GM21515 (cell line): ENCODE measurements around the gene NAPA.

Source experiments
- ATAC-seq: cut with Tn5 transposase; IDR thresholded peaks from one replicate; pipeline ENCODE4 v1.9.1; 2021; ENCODE audit not compliant: unreplicated experiment

NAPA gene

DNA sequence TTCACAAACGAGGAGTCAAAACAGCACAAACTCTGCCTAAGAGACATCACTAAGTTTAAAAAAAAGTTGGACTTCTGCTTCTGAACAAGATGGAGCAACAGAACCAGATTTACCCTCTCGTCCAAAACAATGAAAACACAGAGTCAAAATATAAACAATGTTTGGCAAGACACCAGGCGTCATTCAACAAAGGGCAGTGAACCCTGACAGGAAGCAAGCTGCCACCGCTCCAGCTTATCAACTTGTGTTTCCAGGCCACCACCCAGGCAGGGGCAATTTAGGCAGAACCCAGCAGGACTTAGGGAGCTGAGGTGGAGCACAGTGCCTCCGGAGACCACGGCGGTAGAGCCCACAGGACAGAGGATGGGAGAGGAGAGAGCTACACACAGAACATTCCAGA, 8.6 kb upstream of the NAPA start:
- no peak for ATAC-seq

- no peak for ATAC-seq
Observed at GRCh38 chr19:47521473-47522180, 6.8 kb upstream of the NAPA start.

DNA sequence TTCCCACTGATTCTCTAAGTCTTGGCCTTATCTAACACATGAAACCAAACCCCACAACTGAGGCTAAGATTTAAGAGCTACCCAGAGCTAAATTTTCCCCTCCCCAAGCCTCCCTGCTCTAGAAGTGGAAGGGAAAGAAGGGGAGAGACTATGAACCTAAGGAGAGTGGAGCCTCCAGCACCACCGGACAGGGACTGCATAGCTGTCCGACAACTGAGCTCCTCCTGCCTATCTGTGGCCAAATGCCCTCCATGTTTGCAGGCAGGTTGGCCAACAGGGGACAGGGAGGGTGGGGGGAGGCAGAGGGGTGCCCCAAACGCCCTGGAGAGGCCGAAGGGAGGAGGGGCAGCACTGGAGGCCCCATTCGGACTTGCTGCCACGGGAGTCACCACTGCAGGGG, 6.0 kb upstream of the NAPA start:
- no peak for ATAC-seq

- no peak for ATAC-seq
Observed at GRCh38 chr19:47520343-47520806, 5.5 kb upstream of the NAPA start.

- ATAC-seq, result no peak
Observed at GRCh38 chr19:47518854-47519253, 4.0 kb upstream of the NAPA start.

GRCh38 chr19:47518139-47518538, 3.3 kb upstream of the NAPA start:
- peak; percentile 33 for ATAC-seq

DNA sequence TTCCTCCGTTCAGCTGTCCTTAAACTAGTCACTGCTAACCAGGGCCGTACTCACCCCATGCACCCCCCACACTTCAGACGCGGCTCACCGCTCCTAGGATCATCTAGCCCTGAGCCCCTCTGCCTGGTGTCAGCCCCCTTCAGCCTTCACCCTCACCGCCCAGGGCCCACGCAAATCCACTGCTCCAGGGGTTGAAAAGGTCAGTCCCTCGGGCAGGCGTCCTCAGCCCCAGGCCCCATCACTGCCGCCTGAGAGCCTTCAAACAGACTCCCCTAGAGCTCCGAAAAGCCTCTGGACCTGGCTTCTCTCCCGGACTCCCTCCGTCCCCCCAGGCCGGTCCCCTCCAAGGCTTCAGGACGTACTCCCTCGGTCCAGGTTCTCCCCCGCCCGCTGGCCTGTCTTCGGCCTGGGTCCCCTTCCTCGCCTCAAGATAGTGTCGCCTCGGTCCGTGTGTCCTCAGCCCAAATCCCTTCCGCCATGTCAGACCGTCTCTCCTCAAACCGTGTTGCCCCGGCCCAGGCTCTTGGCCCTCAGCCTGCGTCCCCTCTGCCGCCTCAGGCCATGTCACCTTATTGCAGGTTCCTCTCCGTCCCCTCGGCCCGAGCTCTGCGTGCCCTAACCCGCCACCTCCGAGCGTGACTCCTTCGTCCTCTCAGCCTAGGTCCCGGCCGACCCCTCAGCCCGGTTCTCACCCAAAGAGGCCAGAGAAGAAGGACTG, 553 bp downstream of the NAPA start:
- no peak for ATAC-seq

- ATAC-seq, result no peak
Observed at GRCh38 chr19:47512948-47513319, 1.9 kb downstream of the NAPA start.

DNA sequence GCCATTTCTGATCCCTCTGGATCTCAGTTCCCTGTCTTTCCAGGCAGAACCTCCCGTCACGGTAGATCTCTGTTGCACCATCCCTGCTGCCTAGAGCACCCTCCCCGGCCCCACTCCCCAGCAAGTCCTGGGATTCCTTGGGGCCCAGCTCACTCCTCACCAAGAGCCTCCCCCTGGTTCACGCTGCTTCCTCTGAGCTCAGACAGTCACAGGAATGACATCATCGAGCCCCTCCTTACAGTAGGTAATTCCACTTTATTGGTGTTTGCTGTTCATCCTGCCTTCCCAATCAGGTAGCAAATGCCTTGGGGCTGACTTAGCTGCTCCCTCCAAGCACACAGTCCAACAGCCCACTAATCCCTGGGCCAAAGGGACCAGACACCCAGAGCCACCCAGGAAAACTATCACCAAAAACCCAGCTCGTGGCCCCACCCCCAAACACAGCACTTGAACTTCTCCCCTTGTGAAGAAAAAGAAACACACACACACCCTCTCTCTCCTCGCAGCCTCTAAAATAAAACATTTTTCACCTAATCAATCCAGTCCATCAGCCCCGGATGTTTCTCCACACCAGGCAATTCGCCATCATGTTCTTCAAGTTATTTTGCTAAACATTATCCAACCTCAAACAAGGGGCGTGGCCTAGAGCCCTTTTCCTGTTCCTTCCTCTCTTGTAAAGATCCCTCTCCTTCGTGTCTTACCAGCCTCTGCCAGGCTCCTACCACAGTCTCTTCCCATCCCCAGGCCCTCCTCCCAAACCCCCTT, 2.5 kb downstream of the NAPA start:
- ATAC-seq, result no peak

DNA sequence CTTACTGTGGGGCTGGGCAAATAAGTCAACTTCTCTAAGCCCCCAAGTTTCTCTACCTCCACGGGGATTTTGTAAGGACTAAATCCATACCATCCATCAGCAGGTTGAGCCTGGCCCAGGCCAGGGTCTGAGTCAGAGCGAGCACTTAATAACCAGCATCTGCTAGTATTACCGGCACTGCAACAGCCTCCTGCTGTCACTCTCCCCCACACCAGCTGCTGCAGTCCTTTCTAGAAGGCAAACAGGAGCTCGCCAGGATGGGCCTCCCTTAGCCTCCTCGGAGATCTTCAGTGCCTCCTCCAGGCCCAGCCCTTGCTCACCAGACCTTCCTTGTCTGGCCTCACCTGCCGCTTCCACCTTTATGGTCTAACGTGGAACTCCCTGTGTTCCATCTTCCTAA, 3.2 kb downstream of the NAPA start:
- ATAC-seq, result no peak

DNA sequence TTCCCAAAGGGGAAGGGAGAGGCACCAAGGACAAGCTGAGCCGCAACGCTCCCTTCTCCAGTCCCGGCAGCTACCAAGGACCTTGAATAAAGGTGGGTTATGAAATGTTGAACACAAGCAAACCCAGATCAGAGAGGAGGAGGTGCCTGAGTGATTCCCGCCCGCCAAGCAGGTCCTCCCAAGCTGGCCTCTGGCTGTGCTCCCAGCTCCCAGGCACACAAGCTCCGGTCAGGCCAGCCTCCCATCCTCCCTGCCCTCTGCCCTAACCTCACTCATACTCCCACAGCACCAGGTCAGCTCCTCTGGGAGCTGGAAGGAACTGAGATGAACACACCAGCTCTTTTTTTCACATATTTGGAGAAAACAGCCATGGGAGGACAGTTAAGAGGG, 3.7 kb downstream of the NAPA start:
- no peak for ATAC-seq

DNA sequence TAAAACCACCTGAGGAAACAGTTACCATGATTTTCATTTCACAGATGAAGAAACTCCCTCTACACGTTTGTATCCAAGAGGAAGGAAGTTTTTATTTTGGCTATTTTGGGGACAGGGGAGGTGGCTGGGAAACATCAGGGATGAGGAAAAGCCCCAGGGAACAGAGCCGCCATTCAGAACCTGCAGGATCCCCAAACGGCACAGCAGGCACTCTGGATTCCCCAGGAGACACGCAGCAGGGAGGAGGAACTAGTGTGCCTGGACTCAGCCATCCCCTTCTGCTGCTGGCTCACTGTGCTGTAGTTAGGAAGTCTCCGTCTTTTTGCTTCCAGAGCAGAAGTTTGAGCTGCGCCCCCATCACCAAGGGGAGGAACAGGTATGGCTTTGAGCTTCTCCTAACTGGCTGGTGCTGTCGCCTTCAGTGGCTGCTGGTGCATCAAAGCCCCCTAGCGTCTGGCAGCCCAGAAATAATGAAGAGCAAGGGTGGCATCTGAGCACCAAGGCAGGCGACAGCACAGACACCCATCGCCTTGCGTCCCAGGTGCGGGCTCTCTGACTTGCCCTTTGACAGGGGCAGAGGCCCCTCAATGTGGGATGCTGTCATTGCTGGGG, 4.2 kb downstream of the NAPA start:
- ATAC-seq, result no peak

GRCh38 chr19:47509973-47510372, 4.9 kb downstream of the NAPA start:
- no peak for ATAC-seq

GRCh38 chr19:47509170-47509847, 5.6 kb downstream of the NAPA start:
- ATAC-seq, result no peak

GRCh38 chr19:47508721-47509120, 6.1 kb downstream of the NAPA start:
- ATAC-seq, result no peak

DNA sequence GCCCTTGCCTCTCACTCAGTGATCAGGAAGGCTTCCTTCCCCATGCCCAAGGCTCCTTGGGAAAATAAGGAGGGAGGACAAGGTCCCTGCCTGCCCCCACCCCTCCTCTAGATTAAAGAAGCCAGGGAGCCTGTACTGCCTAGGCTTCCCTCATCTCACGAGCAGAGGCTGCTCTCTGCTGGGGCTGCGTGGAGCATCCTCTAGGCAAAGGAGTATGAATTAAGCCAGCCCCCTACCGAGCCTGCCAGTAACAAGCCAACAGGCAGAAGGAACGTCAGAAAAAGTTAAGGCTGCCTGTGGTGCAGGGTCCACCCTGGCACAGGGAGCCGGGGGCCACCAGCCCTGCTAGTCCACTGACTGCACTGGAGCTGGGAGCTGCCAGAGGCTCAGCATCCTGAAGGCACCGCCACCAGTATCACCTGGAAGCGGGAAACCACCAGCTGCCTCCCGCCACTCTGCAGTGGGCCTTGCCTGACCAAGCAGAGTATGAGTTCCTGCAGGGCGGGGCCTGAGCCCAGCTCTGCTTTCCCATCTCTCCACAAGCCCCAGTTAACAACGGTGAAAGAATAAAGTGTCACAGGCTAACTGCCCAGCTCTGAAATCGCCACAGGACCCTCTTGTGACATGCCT, 6.8 kb downstream of the NAPA start:
- no peak for ATAC-seq

- ATAC-seq, result no peak
Observed at GRCh38 chr19:47507012-47507411, 7.9 kb downstream of the NAPA start.

DNA sequence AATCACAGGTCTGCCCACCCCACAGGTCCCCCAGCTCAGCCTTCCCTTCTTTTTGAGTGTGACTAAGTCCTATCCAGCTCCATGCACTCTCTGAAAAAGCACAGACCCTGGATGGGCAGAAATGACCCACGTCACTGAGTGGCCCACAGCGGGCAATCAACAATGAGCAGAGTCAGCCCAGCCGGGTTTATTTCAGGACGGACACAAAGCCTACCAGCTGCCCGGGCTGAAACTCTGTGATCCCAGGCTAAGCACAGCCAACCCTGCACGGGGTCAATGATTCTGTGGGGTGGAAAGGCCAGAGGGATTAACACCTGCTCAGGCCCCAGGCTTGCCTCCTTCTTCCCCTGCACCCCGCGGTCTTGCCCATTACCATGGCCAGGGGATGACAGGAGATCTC, 8.4 kb downstream of the NAPA start:
- no peak for ATAC-seq

DNA sequence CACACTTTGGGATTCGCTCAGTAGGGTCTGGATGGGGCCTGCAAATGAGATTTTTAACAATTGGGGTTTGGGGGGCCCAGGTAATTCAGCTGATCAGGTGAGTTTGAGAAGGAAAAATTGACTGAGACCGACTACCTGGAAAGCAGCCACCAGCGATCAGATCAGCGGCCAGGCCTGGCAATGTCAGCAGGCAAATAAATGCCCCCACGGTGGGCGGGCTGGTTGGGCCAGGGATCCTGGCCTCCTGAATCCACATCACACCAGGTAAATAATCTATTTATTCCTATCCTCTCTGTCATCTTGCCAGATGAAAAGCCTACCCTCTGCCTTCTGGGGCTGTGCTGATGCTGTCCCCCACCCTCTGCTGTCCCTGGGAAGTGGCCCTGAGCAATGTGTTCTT, 9.4 kb downstream of the NAPA start:
- no peak for ATAC-seq

DNA sequence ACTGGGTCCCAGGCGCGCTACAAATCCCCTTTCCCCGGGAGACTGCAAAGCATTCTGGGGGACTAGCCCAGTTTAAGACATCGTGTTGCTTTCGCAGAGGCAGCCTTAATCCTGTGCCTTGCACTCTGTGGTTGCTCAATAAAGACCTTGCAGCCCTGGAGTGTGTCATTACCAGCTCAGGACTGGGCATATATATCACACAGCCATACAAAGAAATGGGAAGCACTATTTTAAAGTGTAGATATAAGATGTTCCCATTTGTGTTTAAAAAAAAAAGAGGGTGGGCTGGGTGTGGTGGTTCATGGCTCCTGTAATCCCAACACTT, 11.1 kb downstream of the NAPA start:
- no peak for ATAC-seq
